Inflammatory macrophage treated with lipopolysaccharide for 1 hour (primary cell): ENCODE data around the gene HINT2.

Experiments used
- DNase-seq, 2 donors: peaks; one replicate each; pipeline ENCODE4 v3.0.0-alpha.2; 2020 to 2022

HINT2 gene

GRCh38 chr9:35840881-35841644, 26.2 kb upstream of the HINT2 start:
- DNase-seq: no peak

- no peak for DNase-seq
Observed at GRCh38 chr9:35839926-35840325, 25.1 kb upstream of the HINT2 start.

GRCh38 chr9:35836595-35836994, 21.8 kb upstream of the HINT2 start:
- no peak for DNase-seq

GRCh38 chr9:35835766-35836165, 20.9 kb upstream of the HINT2 start:
- DNase-seq: no peak

- no peak for DNase-seq
Observed at GRCh38 chr9:35835216-35835632, 20.4 kb upstream of the HINT2 start.

GRCh38 chr9:35834260-35835215, 19.7 kb upstream of the HINT2 start:
- no peak for DNase-seq

- no peak for DNase-seq
Observed at GRCh38 chr9:35832814-35833213, 18.0 kb upstream of the HINT2 start.

- DNase-seq: no peak
Observed at GRCh38 chr9:35831040-35831439, 16.2 kb upstream of the HINT2 start.

GRCh38 chr9:35829764-35830096, 14.9 kb upstream of the HINT2 start:
- DNase-seq: no peak

- DNase-seq: peak; percentile 82 to 93
Observed at GRCh38 chr9:35829084-35829763, 14.4 kb upstream of the HINT2 start, which contains the start of gene TMEM8B. TSS of gene TMEM8B (plus strand) at chr9:35829228. CDS start at chr9:35829448, 220 bp downstream.

- no peak for DNase-seq
Observed at GRCh38 chr9:35828716-35829083, 13.9 kb upstream of the HINT2 start, which contains the start of gene FAM221B. TSS of gene FAM221B (minus strand) at chr9:35828732. CDS start at chr9:35826161, 2,571 bp downstream.

- no peak for DNase-seq
Observed at GRCh38 chr9:35827486-35827885, 12.6 kb upstream of the HINT2 start.

GRCh38 chr9:35826071-35826701, 11.3 kb upstream of the HINT2 start:
- peak; percentile 44 to 79 for DNase-seq

GRCh38 chr9:35822926-35823325, 8.1 kb upstream of the HINT2 start:
- DNase-seq: no peak

GRCh38 chr9:35820076-35820475, 5.2 kb upstream of the HINT2 start:
- DNase-seq: no peak

GRCh38 chr9:35818341-35818740, 3.5 kb upstream of the HINT2 start:
- DNase-seq: no peak

- no peak for DNase-seq
Observed at GRCh38 chr9:35816708-35817107, 1.9 kb upstream of the HINT2 start.

GRCh38 chr9:35814106-35814840, 569 bp downstream of the HINT2 start:
- peak; percentile 42 to 43 for DNase-seq

- DNase-seq: no peak
Observed at GRCh38 chr9:35813434-35814105, 1.3 kb downstream of the HINT2 start.

- peak; percentile 86 to 90 for DNase-seq
Observed at GRCh38 chr9:35812025-35812602, 2.7 kb downstream of the HINT2 start, which contains the start of gene SPAG8. TSS of gene SPAG8 (minus strand) at chr9:35812262. CDS start at chr9:35812147, 115 bp downstream.
